ENCODE results near the gene SCRN1. TPM values are rescaled to one million over a fixed set of nuclear protein-coding genes. Genes with fewer than 3 reads are reported as not detected.

The SCRN1 gene
- total RNA-seq, 2 experiments from 2014 or later, result 1.6 to 2.1 TPM

GRCh38 chr7:30026229-30027064 lies 36.8 kb upstream of the SCRN1 start, which contains the start of gene FKBP14:
FKBP14 (minus strand) TSS chr7:30026702; CDS start chr7:30026508, 194 bp downstream.
- peak within 1 kb of the TSS; percentile 75 for H3K27ac Mint-ChIP-seq
- H3K36me3 Mint-ChIP-seq, result peaks cover 2% of the 10 kb centered on the region
- CTCF ChIA-PET, result interaction anchor here (0.6 to 4.4 kb wide), 2 partner anchors 35 to 104 kb away, joined by 4 to 16 read pairs; no protein-coding TSS in a partner anchor
- peaks cover 32% of the 10 kb centered on the region for H3K4me1 Mint-ChIP-seq (ENCODE audit: low read depth)
- intact Hi-C loops (cut with micrococcal nuclease), result loop anchor here (1.0 to 5.0 kb wide), 7 partner anchors 38 to 566 kb away; partner anchors contain the start of genes GARS1, GGCT, MTURN and NOD1
- no peak within 1 kb of the TSS for H3K4me3 Mint-ChIP-seq
- POLR2A ChIA-PET, result no interaction called here
- peak; percentile 96 for DNase-seq
- H3K9me3 Mint-ChIP-seq, result no peaks in the 10 kb centered on the region
- no peaks in the 10 kb centered on the region for H3K27me3 Mint-ChIP-seq

- ChIA-PET CTCF (no interaction called here), POLR2A (no interaction called here)
- H3K4me3 Mint-ChIP-seq, result no peak overlapping the region
These were observed 33.9 kb upstream of the SCRN1 start for GRCh38 chr7:30023524-30023923.

GRCh38 chr7:30022991-30023390 lies 33.4 kb upstream of the SCRN1 start:
- Mint-ChIP-seq H3K36me3 (peaks cover 2% of the 10 kb centered on the region), H3K27ac (no peak overlapping the region), H3K27me3 (no peaks in the 10 kb centered on the region), H3K9me3 (no peaks in the 10 kb centered on the region), H3K4me3 (no peak overlapping the region), H3K4me1 (ENCODE audit: low read depth) (peaks cover 36% of the 10 kb centered on the region)
- intact Hi-C loops (cut with micrococcal nuclease), result no loop called here
- CTCF ChIA-PET, result no interaction called here
- DNase-seq, result no peak
- POLR2A ChIA-PET, result no interaction called here

More at GRCh38 chr7:30023524-30023923, 33.9 kb upstream of the SCRN1 start:
- peaks cover 36% of the 10 kb centered on the region for H3K4me1 Mint-ChIP-seq (ENCODE audit: low read depth)
- no peaks in the 10 kb centered on the region for H3K9me3 Mint-ChIP-seq
- H3K27ac Mint-ChIP-seq, result no peak overlapping the region
- H3K27me3 Mint-ChIP-seq, result no peaks in the 10 kb centered on the region
- DNase-seq, result no peak
- H3K36me3 Mint-ChIP-seq, result peaks cover 2% of the 10 kb centered on the region
- intact Hi-C loops (cut with micrococcal nuclease), result no loop called here

GRCh38 chr7:30020535-30020934 lies 30.9 kb upstream of the SCRN1 start:
- ChIA-PET CTCF (no interaction called here), POLR2A (no interaction called here)
- H3K27ac Mint-ChIP-seq, result no peak overlapping the region
- DNase-seq, result no peak
- no peaks in the 10 kb centered on the region for H3K27me3 Mint-ChIP-seq
- intact Hi-C loops (cut with micrococcal nuclease), result no loop called here
- H3K9me3 Mint-ChIP-seq, result no peaks in the 10 kb centered on the region
- peaks cover 27% of the 10 kb centered on the region for H3K4me1 Mint-ChIP-seq (ENCODE audit: low read depth)
- H3K36me3 Mint-ChIP-seq, result no peaks in the 10 kb centered on the region
- no peak overlapping the region for H3K4me3 Mint-ChIP-seq

GRCh38 chr7:30019960-30020359 lies 30.4 kb upstream of the SCRN1 start:
- H3K4me3 Mint-ChIP-seq, result no peak overlapping the region
- no peaks in the 10 kb centered on the region for H3K36me3 Mint-ChIP-seq
- CTCF ChIA-PET, result no interaction called here
- intact Hi-C loops (cut with micrococcal nuclease), result no loop called here
- H3K9me3 Mint-ChIP-seq, result no peaks in the 10 kb centered on the region
- no peak overlapping the region for H3K27ac Mint-ChIP-seq
- H3K4me1 Mint-ChIP-seq (ENCODE audit: low read depth), result peaks cover 21% of the 10 kb centered on the region
- DNase-seq, result no peak
- no peaks in the 10 kb centered on the region for H3K27me3 Mint-ChIP-seq
- POLR2A ChIA-PET, result no interaction called here

- POLR2A ChIA-PET, result no interaction called here
- Mint-ChIP-seq H3K9me3 (no peaks in the 10 kb centered on the region), H3K4me3 (no peak overlapping the region), H3K27ac (no peak overlapping the region), H3K36me3 (peaks cover 2% of the 10 kb centered on the region), H3K4me1 (ENCODE audit: low read depth) (peaks cover 16% of the 10 kb centered on the region), H3K27me3 (no peaks in the 10 kb centered on the region)
- CTCF ChIA-PET, result no interaction called here
- no peak for DNase-seq
- intact Hi-C loops (cut with micrococcal nuclease), result no loop called here
These were observed 29.8 kb upstream of the SCRN1 start for GRCh38 chr7:30019387-30019786.

- intact Hi-C loops (cut with micrococcal nuclease), result no loop called here
- Mint-ChIP-seq H3K4me1 (ENCODE audit: low read depth) (peaks cover 8% of the 10 kb centered on the region), H3K36me3 (peaks cover 5% of the 10 kb centered on the region), H3K27ac (no peak overlapping the region), H3K9me3 (no peaks in the 10 kb centered on the region), H3K27me3 (no peaks in the 10 kb centered on the region), H3K4me3 (no peak overlapping the region)
- DNase-seq, result no peak
- ChIA-PET POLR2A (no interaction called here), CTCF (no interaction called here)
These were observed 28.9 kb upstream of the SCRN1 start for GRCh38 chr7:30018451-30018850.

- peaks cover 5% of the 10 kb centered on the region for H3K36me3 Mint-ChIP-seq
- POLR2A ChIA-PET, result no interaction called here
- CTCF ChIA-PET, result interaction anchor here (0.5 kb wide), 1 partner anchor 301 kb away, joined by 3 read pairs; no protein-coding TSS in a partner anchor
- H3K27ac Mint-ChIP-seq, result no peak overlapping the region
- DNase-seq, result no peak
- no peaks in the 10 kb centered on the region for H3K9me3 Mint-ChIP-seq
- no peak overlapping the region for H3K4me3 Mint-ChIP-seq
- H3K4me1 Mint-ChIP-seq (ENCODE audit: low read depth), result no peaks in the 10 kb centered on the region
- no peaks in the 10 kb centered on the region for H3K27me3 Mint-ChIP-seq
- intact Hi-C loops (cut with micrococcal nuclease), result no loop called here
These were observed 23.2 kb upstream of the SCRN1 start for GRCh38 chr7:30012757-30013156.

- Mint-ChIP-seq H3K36me3 (peaks cover 5% of the 10 kb centered on the region), H3K27ac (no peak overlapping the region), H3K4me1 (ENCODE audit: low read depth) (no peaks in the 10 kb centered on the region), H3K27me3 (no peaks in the 10 kb centered on the region), H3K4me3 (no peak overlapping the region), H3K9me3 (no peaks in the 10 kb centered on the region)
- CTCF ChIA-PET, result no interaction called here
- no peak for DNase-seq
- POLR2A ChIA-PET, result no interaction called here
- intact Hi-C loops (cut with micrococcal nuclease), result no loop called here
These were observed 20.4 kb upstream of the SCRN1 start for GRCh38 chr7:30010021-30010420.

GRCh38 chr7:30005464-30005863 lies 15.9 kb upstream of the SCRN1 start:
- CTCF ChIA-PET, result interaction anchor here (1.2 kb wide), 1 partner anchor 83 kb away, joined by 5 read pairs; no protein-coding TSS in a partner anchor
- Mint-ChIP-seq H3K9me3 (no peaks in the 10 kb centered on the region), H3K27ac (no peak overlapping the region), H3K4me1 (ENCODE audit: low read depth) (no peaks in the 10 kb centered on the region), H3K36me3 (no peaks in the 10 kb centered on the region), H3K4me3 (no peak overlapping the region), H3K27me3 (peaks cover 13% of the 10 kb centered on the region)
- intact Hi-C loops (cut with micrococcal nuclease), result no loop called here
- POLR2A ChIA-PET, result no interaction called here
- DNase-seq, result no peak

GRCh38 chr7:30003098-30003497 lies 13.5 kb upstream of the SCRN1 start:
- CTCF ChIA-PET, result no interaction called here
- Mint-ChIP-seq H3K9me3 (no peaks in the 10 kb centered on the region), H3K27me3 (peaks cover 29% of the 10 kb centered on the region), H3K4me3 (no peak overlapping the region), H3K4me1 (ENCODE audit: low read depth) (no peaks in the 10 kb centered on the region), H3K27ac (no peak overlapping the region), H3K36me3 (peaks cover 1% of the 10 kb centered on the region)
- intact Hi-C loops (cut with micrococcal nuclease), result no loop called here
- no peak for DNase-seq
- POLR2A ChIA-PET, result no interaction called here

- peaks cover 36% of the 10 kb centered on the region for H3K27me3 Mint-ChIP-seq
- CTCF ChIA-PET, result interaction anchor here (0.7 kb wide), 1 partner anchor 70 kb away, joined by 4 read pairs; no protein-coding TSS in a partner anchor
- H3K9me3 Mint-ChIP-seq, result peaks cover 4% of the 10 kb centered on the region
- H3K4me1 Mint-ChIP-seq (ENCODE audit: low read depth), result no peaks in the 10 kb centered on the region
- peaks cover 3% of the 10 kb centered on the region for H3K36me3 Mint-ChIP-seq
- no peak overlapping the region for H3K4me3 Mint-ChIP-seq
- no peak overlapping the region for H3K27ac Mint-ChIP-seq
- DNase-seq, result no peak
- POLR2A ChIA-PET, result no interaction called here
- intact Hi-C loops (cut with micrococcal nuclease), result no loop called here
These were observed 12.4 kb upstream of the SCRN1 start for GRCh38 chr7:30001998-30002397.

GRCh38 chr7:29998489-29998888 lies 8.9 kb upstream of the SCRN1 start:
- no peak overlapping the region for H3K4me3 Mint-ChIP-seq
- H3K4me1 Mint-ChIP-seq (ENCODE audit: low read depth), result no peaks in the 10 kb centered on the region
- H3K27ac Mint-ChIP-seq, result no peak overlapping the region
- intact Hi-C loops (cut with micrococcal nuclease), result no loop called here
- ChIA-PET POLR2A (no interaction called here), CTCF (no interaction called here)
- H3K27me3 Mint-ChIP-seq, result peaks cover 45% of the 10 kb centered on the region
- peaks cover 7% of the 10 kb centered on the region for H3K36me3 Mint-ChIP-seq
- peaks cover 10% of the 10 kb centered on the region for H3K9me3 Mint-ChIP-seq
- no peak for DNase-seq
